ENCODE data around the gene CEBPA.

DNA sequence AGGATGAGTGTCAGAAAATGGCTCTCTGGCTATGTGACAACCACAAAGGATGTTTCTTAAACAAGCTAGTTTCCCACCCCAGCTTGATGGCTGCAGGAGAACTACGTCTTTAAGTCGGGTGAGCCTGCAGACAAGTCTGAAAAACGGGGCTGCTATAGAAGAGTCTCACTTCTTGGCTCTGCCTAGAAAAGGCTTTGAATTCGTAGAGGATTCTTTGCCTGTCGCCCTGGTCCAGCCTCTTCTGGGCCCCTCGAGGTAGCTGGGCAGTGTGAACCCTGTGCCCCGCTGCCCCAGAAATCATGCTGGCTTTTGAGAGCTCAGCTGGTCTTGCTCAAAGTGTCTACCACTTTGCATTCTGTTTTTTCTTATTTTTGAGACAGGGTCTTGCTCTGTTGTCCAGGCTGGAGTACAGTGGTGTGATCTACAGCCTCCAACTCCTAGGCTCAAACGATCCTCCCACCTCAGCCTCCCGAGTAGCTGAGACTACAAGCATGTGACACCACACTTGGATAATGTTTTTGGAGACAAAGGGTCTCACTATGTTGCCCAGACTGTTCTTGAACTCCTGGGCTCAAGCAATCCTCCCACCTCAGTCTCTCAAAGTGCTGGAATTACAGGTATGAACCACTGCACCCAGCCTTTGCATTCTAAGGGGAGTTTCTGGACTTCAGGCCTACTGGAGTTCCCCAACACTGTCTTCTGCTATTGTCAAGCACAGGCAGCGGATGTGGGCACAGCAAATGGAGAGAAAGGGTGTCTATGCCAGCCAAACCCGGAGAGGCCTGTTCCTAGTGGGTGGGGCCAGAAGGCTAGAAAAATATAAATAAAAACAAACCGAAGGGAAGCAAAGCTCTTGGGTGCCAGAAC lies 6.5 kb downstream of the CEBPA start:
- TF ChIP-seq, protein P1, sequence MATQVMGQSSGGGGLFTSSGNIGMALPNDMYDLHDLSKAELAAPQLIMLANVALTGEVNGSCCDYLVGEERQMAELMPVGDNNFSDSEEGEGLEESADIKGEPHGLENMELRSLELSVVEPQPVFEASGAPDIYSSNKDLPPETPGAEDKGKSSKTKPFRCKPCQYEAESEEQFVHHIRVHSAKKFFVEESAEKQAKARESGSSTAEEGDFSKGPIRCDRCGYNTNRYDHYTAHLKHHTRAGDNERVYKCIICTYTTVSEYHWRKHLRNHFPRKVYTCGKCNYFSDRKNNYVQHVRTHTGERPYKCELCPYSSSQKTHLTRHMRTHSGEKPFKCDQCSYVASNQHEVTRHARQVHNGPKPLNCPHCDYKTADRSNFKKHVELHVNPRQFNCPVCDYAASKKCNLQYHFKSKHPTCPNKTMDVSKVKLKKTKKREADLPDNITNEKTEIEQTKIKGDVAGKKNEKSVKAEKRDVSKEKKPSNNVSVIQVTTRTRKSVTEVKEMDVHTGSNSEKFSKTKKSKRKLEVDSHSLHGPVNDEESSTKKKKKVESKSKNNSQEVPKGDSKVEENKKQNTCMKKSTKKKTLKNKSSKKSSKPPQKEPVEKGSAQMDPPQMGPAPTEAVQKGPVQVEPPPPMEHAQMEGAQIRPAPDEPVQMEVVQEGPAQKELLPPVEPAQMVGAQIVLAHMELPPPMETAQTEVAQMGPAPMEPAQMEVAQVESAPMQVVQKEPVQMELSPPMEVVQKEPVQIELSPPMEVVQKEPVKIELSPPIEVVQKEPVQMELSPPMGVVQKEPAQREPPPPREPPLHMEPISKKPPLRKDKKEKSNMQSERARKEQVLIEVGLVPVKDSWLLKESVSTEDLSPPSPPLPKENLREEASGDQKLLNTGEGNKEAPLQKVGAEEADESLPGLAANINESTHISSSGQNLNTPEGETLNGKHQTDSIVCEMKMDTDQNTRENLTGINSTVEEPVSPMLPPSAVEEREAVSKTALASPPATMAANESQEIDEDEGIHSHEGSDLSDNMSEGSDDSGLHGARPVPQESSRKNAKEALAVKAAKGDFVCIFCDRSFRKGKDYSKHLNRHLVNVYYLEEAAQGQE (IDR thresholded peaks at IDR 0.05; ENCODE audit: low read depth), result no peak
- TF ChIP-seq, protein P2, sequence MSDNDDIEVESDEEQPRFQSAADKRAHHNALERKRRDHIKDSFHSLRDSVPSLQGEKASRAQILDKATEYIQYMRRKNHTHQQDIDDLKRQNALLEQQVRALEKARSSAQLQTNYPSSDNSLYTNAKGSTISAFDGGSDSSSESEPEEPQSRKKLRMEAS (IDR thresholded peaks at IDR 0.05), result no peak
- TF ChIP-seq EP300 (IDR thresholded peaks at IDR 0.05; ENCODE audit: borderline replicate concordance), result no peak
- no peak for TF ChIP-seq YY1 (IDR thresholded peaks at IDR 0.05; ENCODE audit: low read depth)
- no peak for TF ChIP-seq RAD21 (IDR thresholded peaks at IDR 0.05; ENCODE audit: low read depth)
- TF ChIP-seq CREB1 (IDR thresholded peaks at IDR 0.05; ENCODE audit: low read depth), result no peak
- no peak for TF ChIP-seq TEAD4 (IDR thresholded peaks at IDR 0.05)

Data from Ishikawa (cell line).